HuH-7.5 (cell line): ENCODE measurements around the gene TRRAP.
"Not testable (repeated sequence)": the region's sequence is repeated elsewhere in the genome, so short reads cannot be mapped to it uniquely, and the experiment has no call there.

Source experiments
- DNase-seq: peaks from one replicate; pipeline ENCODE4 v3.0.0; 2011; ENCODE audit warnings: low spot score

The TRRAP gene

GRCh38 chr7:99030457-99030856 is 152.1 kb downstream of the TRRAP start:
- no peak for DNase-seq

- DNase-seq = no peak
Measured at GRCh38 chr7:99030951-99031350, 152.6 kb downstream of the TRRAP start.

DNA sequence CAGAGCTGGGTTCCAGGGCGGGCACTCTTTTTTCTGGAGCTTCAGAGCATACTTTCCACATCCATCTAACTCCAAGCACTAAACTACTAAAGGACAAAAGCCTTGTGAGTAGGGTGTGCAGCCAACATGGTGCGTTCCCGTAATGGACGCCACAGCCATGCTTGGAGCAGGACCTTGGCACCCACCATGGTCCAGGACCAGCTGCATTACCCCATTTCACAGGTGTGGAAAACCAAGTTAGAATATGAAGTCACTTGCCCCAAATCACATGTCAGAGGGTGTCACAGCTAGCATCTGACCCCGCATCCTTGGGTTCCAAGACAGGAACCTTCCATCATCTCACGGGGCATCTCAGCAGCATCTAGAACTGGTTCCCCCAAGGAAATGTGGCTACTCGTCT is 153.2 kb downstream of the TRRAP start:
- no peak for DNase-seq

DNA sequence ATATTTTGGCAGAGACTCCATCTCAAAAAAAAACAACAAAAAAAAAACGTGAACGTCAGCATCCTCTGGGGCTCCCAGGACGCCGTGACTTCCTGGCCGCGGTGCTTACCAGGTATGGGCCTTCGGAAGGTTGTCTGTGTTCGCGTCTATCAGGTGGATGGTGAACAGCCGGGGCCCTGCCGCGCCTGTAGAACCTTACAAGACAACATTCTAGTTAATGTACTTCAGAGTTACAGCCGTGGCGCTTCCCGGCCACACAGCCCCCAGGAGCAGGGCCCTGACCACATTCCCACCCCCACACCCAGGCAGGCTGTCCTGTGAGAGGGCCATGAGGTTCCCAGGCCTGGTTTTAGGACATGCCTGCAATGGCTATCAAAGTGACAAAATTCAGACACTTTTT is 154.6 kb downstream of the TRRAP start:
- no peak for DNase-seq

DNA sequence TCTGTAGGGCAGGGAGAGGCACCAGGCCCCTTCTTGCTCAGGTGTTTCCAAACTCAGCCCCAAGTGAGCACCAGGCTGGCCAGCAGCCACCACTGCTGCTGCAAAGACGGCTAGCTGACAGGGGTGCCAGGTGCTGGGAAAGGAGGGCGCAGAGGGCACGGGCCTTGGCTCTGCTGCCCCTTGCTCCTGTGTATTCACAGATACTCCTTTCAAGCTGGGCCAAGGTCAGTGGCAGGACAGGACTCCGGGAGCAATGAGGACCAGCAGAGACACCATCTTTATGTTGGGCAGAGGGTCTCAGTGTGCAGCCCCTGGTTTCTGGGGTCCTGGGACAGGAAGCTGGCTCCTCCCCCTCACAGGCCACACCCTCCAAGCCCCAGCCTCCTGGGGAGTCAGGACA is 155.4 kb downstream of the TRRAP start:
- no peak for DNase-seq

DNA sequence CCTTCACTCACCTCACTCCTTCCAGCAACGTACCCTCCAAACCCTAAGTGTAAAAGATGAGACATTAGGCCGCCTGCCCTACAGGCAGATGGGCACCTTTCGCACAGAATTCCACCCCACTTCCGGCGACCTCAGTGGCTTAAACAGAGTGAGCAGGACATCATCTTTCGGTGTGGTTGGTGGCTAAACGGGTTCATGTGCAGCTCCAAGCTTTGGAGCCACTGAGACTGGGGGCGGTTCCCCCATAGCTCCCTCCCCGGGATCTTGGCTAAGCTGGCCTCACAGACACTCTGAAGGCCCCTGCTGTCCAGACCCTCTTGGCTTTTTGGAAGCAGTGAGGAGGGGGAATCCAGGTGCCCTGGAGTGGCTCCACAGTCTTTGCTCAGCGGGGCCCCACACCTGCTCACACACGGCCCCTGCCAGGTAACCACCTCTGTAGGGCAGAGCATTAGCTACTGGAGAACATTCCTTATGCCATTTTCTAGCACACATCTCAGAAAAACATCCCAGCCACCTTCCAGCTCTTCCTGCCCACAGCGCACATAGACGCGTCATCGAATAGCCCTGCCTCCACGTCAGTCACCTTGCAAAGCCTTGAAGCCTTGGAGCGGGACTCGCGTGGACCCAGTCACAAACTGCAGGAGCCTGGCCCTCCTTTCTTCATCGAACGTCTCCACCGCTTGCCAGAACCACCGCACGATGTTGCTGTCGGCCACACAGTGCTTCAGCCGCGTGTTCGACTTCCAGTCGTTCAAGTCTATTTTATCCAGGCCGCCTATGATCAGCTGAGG is 156.8 kb downstream of the TRRAP start:
- no peak for DNase-seq

- no peak for DNase-seq
Measured at GRCh38 chr7:99035723-99036545, 157.6 kb downstream of the TRRAP start.

- DNase-seq = peak; percentile 63
Measured at GRCh38 chr7:99036546-99037111, 158.3 kb downstream of the TRRAP start.

DNA sequence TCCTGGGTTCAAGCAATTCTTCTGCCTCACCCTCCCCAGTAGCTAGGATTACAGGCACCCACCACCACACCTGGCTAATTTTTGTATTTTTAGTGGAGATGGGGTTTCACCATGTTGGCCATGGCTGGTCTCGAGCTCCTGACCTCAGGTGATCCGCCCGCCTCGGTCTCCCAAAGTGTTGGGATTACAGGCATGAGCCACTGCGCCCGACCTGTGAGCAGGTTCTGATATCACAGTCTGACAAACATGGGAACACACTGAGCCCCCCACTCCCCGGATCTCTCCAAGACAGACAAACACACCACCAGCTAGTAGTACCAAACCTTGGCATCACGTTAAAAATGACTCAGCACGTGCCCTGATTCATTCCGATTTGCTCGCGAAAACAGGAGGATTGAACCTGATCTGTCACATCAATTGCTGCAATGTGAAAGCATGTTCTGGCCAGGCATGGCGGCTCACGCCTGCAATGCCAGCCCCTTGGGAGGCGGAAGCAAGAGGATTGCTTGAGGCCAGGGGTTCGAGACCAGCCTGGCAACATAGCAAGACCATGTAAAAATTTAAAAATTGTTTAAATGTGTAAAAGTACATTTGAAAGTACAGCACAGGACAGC is 159.1 kb downstream of the TRRAP start:
- DNase-seq = no peak

GRCh38 chr7:99038086-99038855 is 159.9 kb downstream of the TRRAP start:
- no peak for DNase-seq

DNA sequence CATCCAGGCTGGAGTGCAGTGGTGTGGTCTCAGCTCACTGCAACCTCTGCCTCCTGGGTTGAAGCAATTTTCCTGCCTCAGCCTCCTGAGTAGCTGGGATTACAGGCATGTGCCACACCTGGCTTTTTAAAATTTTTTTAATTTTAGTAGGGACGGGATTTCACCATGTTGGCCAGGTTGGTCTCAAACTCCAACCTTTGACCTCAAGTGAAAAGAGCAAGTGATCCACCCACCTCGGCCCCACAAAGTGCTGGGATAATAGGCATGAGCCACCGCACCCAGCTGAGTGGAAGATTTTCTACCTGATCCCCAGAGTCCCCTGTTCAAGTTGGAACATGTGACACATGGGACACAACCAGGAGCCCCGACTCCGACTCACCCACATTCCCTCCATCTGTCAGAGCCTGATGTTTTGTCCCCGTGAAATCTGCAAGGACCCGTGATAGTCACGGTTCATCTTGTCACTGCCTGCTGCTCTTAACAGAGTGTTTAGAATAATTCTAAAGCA is 161.1 kb downstream of the TRRAP start:
- DNase-seq = no peak

GRCh38 chr7:99040104-99040958 is 162.0 kb downstream of the TRRAP start:
- DNase-seq = peak; percentile 96

GRCh38 chr7:99041526-99041925 is 163.2 kb downstream of the TRRAP start:
- DNase-seq = no peak

- DNase-seq = no peak
Measured at GRCh38 chr7:99042957-99043356, 164.6 kb downstream of the TRRAP start.

DNA sequence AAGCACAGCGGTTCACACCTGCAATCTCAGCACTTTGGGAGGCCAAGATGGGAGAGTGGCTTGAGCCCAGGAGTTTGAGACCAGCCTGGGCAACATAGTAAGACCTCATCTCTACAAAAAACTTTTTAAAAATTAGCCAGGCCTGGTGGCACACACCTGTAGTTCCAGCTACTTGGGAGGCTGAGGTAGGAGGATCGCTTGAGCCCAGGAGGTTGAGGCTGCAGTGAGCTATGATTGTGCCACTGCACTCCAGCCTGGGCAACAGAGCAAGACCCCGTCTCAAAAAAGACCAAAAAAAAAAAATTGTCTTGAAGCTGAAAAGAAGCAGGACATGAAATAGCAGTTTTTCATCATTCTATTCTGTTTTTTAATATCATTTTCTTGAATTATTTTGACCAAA is 166.5 kb downstream of the TRRAP start:
- DNase-seq = not testable (repeated sequence)

DNA sequence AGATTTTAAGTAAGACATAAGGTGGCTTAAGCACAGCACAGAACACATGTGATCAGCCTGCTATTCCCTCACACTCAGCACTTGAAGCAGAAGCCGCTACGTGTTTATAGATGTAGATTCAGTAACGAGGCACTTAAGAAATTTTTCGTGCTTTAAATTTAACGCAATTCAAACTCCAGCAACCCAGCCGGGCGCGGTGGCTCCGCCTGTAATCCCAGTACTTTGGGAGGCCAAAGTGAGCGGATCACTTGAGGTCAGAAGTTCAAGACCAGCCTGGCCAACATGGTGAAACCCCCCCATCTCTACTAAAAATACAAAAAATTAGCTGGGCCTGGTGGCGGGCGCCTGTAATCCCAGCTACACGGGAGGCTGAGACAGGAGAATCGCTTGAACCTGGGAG is 167.9 kb downstream of the TRRAP start:
- not testable (repeated sequence) for DNase-seq

GRCh38 chr7:99046722-99047121 is 168.4 kb downstream of the TRRAP start:
- DNase-seq = no peak

- no peak for DNase-seq
Measured at GRCh38 chr7:99047526-99048077, 169.3 kb downstream of the TRRAP start.

DNA sequence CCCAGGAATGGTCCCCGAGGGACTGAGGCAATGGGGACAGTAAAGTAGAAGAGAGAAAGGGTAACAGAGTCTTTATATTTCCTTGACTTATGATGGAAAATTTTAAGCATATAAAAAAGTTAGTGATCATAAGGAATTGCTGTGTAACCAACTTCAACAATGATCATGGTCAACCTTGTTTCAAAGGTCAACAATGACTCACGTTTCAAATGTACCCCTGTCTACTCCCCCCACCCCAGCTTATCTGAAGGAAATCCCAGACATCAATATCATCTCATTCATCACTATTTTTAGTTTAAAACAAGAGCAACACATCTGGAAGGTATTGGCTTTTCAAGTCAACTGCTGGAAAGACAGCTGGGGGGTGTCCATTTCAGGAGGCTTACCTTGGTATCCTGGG is 172.6 kb downstream of the TRRAP start:
- DNase-seq = no peak

DNA sequence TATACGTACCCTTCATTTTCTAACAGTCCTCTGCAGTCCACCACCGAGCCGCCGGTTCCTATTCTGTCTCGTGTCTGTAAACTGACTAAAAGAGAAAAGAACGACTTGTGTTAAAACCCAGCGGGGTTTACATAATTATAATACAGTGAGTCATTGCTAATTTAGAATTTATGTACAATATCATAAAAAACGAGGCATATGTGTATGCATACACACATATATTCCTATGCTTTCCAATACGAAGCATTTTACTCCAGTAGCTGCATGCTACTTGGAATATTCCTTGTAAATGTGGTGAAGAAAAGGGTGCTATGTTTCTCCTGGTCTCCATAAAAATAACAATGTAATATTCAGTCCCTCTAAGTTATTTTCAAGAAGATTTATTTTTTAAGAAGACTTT is 176.4 kb downstream of the TRRAP start:
- DNase-seq = no peak
